GM18508 (cell line): ENCODE results near the gene NRXN3.
"Not testable (repeated sequence)": the region's sequence is repeated elsewhere in the genome, so short reads cannot be mapped to it uniquely, and the experiment has no call there.

Experiments used
- ATAC-seq: cut with Tn5 transposase; IDR thresholded peaks from one replicate; pipeline ENCODE4 v1.9.1; 2021; ENCODE audit warnings: moderate number of reproducible peaks; ENCODE audit not compliant: insufficient read depth, unreplicated experiment

Gene NRXN3

GRCh38 chr14:78383060-78383459 is 212.9 kb downstream of the NRXN3 start:
- no peak for ATAC-seq

- no peak for ATAC-seq
Measured at GRCh38 chr14:78398216-78398615, 228.0 kb downstream of the NRXN3 start.

- no peak for ATAC-seq
Measured at GRCh38 chr14:78399316-78399889, 229.2 kb downstream of the NRXN3 start.

GRCh38 chr14:78401866-78402265 is 231.7 kb downstream of the NRXN3 start:
- no peak for ATAC-seq

- ATAC-seq = no peak
Measured at GRCh38 chr14:78403278-78403815, 233.2 kb downstream of the NRXN3 start.

- no peak for ATAC-seq
Measured at GRCh38 chr14:78405079-78405856, 235.1 kb downstream of the NRXN3 start.

GRCh38 chr14:78412475-78412874 is 242.3 kb downstream of the NRXN3 start:
- ATAC-seq = no peak

- no peak for ATAC-seq
Measured at GRCh38 chr14:78414172-78414571, 244.0 kb downstream of the NRXN3 start.

GRCh38 chr14:78417532-78417931 is 247.4 kb downstream of the NRXN3 start:
- ATAC-seq = no peak

GRCh38 chr14:78424311-78424710 is 254.1 kb downstream of the NRXN3 start:
- ATAC-seq = no peak

- ATAC-seq = no peak
Measured at GRCh38 chr14:78425330-78425729, 255.2 kb downstream of the NRXN3 start.

- no peak for ATAC-seq
Measured at GRCh38 chr14:78425782-78426181, 255.6 kb downstream of the NRXN3 start.

GRCh38 chr14:78432046-78432445 is 261.9 kb downstream of the NRXN3 start:
- ATAC-seq = no peak

- not testable (repeated sequence) for ATAC-seq
Measured at GRCh38 chr14:78437448-78437847, 267.3 kb downstream of the NRXN3 start.

- no peak for ATAC-seq
Measured at GRCh38 chr14:78440356-78440894, 270.3 kb downstream of the NRXN3 start.

GRCh38 chr14:78443834-78444233 is 273.7 kb downstream of the NRXN3 start:
- ATAC-seq = no peak

- ATAC-seq = no peak
Measured at GRCh38 chr14:78445275-78445674, 275.1 kb downstream of the NRXN3 start.

GRCh38 chr14:78446807-78447206 is 276.6 kb downstream of the NRXN3 start:
- no peak for ATAC-seq

GRCh38 chr14:78448164-78449094 is 278.3 kb downstream of the NRXN3 start:
- ATAC-seq = no peak

GRCh38 chr14:78450669-78451318 is 280.6 kb downstream of the NRXN3 start:
- ATAC-seq = no peak
